Measurements from ENCODE around the gene CDH8.

Gene CDH8, protein sequence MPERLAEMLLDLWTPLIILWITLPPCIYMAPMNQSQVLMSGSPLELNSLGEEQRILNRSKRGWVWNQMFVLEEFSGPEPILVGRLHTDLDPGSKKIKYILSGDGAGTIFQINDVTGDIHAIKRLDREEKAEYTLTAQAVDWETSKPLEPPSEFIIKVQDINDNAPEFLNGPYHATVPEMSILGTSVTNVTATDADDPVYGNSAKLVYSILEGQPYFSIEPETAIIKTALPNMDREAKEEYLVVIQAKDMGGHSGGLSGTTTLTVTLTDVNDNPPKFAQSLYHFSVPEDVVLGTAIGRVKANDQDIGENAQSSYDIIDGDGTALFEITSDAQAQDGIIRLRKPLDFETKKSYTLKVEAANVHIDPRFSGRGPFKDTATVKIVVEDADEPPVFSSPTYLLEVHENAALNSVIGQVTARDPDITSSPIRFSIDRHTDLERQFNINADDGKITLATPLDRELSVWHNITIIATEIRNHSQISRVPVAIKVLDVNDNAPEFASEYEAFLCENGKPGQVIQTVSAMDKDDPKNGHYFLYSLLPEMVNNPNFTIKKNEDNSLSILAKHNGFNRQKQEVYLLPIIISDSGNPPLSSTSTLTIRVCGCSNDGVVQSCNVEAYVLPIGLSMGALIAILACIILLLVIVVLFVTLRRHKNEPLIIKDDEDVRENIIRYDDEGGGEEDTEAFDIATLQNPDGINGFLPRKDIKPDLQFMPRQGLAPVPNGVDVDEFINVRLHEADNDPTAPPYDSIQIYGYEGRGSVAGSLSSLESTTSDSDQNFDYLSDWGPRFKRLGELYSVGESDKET
- long read RNA-seq = 0 reads

DNA sequence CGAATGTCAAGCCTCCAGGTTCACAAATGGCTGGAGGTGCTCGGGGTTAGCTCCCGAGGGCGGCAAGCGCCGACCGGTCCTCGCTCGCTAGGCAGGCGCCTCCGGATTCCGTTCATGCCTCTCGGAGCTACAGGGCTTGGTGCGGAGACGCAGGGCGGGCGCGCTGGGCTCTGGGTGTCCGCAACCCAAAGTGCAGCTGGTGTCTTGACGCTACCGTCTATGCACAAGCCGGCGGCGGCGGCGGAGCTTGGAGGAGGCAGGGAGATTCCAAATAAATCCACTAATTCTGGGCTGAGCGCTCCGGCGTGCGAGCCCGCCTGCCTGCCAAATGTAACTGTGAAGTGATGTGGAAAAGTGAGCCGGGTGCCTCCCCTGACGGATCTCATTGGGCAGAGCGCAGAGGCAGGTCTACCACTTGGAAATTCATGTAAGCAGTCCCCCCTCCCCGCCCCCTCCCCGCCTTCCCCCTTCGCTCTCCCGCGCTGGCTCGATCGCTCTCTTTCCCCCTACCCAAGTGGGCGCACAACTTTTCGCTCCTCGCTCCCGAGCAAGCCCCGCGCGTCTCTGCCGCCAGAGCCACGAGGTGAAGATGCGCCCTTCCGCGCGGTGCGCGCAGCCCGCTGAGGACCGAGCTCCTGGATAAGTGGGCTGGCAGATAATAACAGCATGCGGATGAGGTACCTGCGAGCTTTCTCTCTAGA is at the start of gene CDH8:
CDH8 (minus strand) TSS at position 338 of the 701 bp plus-strand sequence. CDS start 15,035 bp downstream, outside the sequence.
- DNase-seq (ENCODE audit: low read depth in 1 of 2, low spot score in 1 of 2) = no peak
- H3K27ac ChIP-seq (replicated peaks) = no peak within 1 kb of the TSS
- H3K4me3 ChIP-seq (replicated peaks; ENCODE audit: insufficient read depth, low read length) = no peak within 1 kb of the TSS
- TF ChIP-seq, protein P1, sequence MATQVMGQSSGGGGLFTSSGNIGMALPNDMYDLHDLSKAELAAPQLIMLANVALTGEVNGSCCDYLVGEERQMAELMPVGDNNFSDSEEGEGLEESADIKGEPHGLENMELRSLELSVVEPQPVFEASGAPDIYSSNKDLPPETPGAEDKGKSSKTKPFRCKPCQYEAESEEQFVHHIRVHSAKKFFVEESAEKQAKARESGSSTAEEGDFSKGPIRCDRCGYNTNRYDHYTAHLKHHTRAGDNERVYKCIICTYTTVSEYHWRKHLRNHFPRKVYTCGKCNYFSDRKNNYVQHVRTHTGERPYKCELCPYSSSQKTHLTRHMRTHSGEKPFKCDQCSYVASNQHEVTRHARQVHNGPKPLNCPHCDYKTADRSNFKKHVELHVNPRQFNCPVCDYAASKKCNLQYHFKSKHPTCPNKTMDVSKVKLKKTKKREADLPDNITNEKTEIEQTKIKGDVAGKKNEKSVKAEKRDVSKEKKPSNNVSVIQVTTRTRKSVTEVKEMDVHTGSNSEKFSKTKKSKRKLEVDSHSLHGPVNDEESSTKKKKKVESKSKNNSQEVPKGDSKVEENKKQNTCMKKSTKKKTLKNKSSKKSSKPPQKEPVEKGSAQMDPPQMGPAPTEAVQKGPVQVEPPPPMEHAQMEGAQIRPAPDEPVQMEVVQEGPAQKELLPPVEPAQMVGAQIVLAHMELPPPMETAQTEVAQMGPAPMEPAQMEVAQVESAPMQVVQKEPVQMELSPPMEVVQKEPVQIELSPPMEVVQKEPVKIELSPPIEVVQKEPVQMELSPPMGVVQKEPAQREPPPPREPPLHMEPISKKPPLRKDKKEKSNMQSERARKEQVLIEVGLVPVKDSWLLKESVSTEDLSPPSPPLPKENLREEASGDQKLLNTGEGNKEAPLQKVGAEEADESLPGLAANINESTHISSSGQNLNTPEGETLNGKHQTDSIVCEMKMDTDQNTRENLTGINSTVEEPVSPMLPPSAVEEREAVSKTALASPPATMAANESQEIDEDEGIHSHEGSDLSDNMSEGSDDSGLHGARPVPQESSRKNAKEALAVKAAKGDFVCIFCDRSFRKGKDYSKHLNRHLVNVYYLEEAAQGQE (IDR thresholded peaks at IDR 0.05; ENCODE audit: insufficient replicate concordance, low read depth) = no peak
- no peak for TF ChIP-seq SPI1 (IDR thresholded peaks at IDR 0.05; ENCODE audit: borderline replicate concordance, low read depth)
- no peak for TF ChIP-seq GABPA (IDR thresholded peaks at IDR 0.05; ENCODE audit: low read depth)
- no peak for TF ChIP-seq CTCF (IDR thresholded peaks at IDR 0.05; ENCODE audit: insufficient read depth, low read length)
- TF ChIP-seq POLR2AphosphoS5 (IDR thresholded peaks at IDR 0.05; ENCODE audit: low read depth) = no peak
- H3K27me3 ChIP-seq (ENCODE audit: insufficient read depth, poor library complexity, severe bottlenecking) = peaks cover 18% of the 10 kb centered on the region

DNA sequence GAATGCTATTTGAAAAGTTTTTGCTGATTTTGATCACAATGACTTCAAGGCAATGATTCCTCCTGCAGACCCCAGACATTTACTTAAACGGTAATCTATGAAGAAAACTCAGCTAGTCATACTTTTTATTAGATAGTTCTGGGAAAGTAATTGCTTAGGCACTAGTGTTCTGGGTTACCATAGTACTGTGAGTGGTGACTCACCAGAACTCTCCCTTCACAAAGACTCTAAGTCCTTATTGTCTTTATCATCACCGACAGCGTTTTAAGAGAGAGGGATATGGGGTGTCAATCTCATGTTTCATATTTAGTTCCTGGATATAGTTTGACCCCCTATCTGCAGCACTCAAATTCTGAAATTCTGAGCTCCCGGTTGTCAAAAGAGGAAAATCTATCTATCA is 43.0 kb upstream of the CDH8 start:
- no peak for DNase-seq (ENCODE audit: low read depth in 1 of 2, low spot score in 1 of 2)
- Histone ChIP-seq H3K4me3 (replicated peaks; ENCODE audit: insufficient read depth, low read length) (no peak overlapping the region), H3K27ac (replicated peaks) (no peak overlapping the region), H3K27me3 (ENCODE audit: insufficient read depth, poor library complexity, severe bottlenecking) (no peaks in the 10 kb centered on the region)
- no peak for TF ChIP-seq GABPA (IDR thresholded peaks at IDR 0.05; ENCODE audit: low read depth)
- TF ChIP-seq, protein P1 (IDR thresholded peaks at IDR 0.05; ENCODE audit: insufficient replicate concordance, low read depth) = no peak
- TF ChIP-seq CTCF (IDR thresholded peaks at IDR 0.05; ENCODE audit: insufficient read depth, low read length) = no peak
- no peak for TF ChIP-seq POLR2AphosphoS5 (IDR thresholded peaks at IDR 0.05; ENCODE audit: low read depth)
- TF ChIP-seq SPI1 (IDR thresholded peaks at IDR 0.05; ENCODE audit: borderline replicate concordance, low read depth) = no peak

GRCh38 chr16:62077998-62078397 is 41.8 kb upstream of the CDH8 start:
- H3K4me3 ChIP-seq (replicated peaks; ENCODE audit: insufficient read depth, low read length) = no peak overlapping the region
- TF ChIP-seq POLR2AphosphoS5 (IDR thresholded peaks at IDR 0.05; ENCODE audit: low read depth) = no peak
- TF ChIP-seq, protein P1 (IDR thresholded peaks at IDR 0.05; ENCODE audit: insufficient replicate concordance, low read depth) = no peak
- no peak for TF ChIP-seq GABPA (IDR thresholded peaks at IDR 0.05; ENCODE audit: low read depth)
- no peak for TF ChIP-seq SPI1 (IDR thresholded peaks at IDR 0.05; ENCODE audit: borderline replicate concordance, low read depth)
- TF ChIP-seq CTCF (IDR thresholded peaks at IDR 0.05; ENCODE audit: insufficient read depth, low read length) = no peak
- no peak for DNase-seq (ENCODE audit: low read depth in 1 of 2, low spot score in 1 of 2)
- H3K27ac ChIP-seq (replicated peaks) = no peak overlapping the region
- H3K27me3 ChIP-seq (ENCODE audit: insufficient read depth, poor library complexity, severe bottlenecking) = no peaks in the 10 kb centered on the region

Measured in HL-60 (cell line).